Left renal cortex interstitium (tissue), 4 donors: ENCODE results near the gene RPN2. TPM values are rescaled to one million over a fixed set of nuclear protein-coding genes. Genes with fewer than 3 reads are reported as not detected.
A peak's percentile ranks its signal among the peaks of the same experiment; 100 is the strongest.

ENCODE experiments used
- DNase-seq, 4 donors: peaks; one replicate each; pipeline ENCODE4 v3.0.0-alpha.2; 2013; ENCODE audit warnings: low read depth in 4 of 4, low spot score in 2 of 4, missing footprints in 1 of 4
- polyA plus RNA-seq, 4 donors: library from polyadenylated mRNA; unstranded; fragments of 120-200 nt; gene quantifications; one replicate each; pipeline ENCODE4 v1.2.1, GENCODE V29; 2013; ENCODE audit not compliant: insufficient read length in 4 of 4

RPN2 gene
- polyA plus RNA-seq, 4 donors = 272 to 316 (median 290) TPM

DNA sequence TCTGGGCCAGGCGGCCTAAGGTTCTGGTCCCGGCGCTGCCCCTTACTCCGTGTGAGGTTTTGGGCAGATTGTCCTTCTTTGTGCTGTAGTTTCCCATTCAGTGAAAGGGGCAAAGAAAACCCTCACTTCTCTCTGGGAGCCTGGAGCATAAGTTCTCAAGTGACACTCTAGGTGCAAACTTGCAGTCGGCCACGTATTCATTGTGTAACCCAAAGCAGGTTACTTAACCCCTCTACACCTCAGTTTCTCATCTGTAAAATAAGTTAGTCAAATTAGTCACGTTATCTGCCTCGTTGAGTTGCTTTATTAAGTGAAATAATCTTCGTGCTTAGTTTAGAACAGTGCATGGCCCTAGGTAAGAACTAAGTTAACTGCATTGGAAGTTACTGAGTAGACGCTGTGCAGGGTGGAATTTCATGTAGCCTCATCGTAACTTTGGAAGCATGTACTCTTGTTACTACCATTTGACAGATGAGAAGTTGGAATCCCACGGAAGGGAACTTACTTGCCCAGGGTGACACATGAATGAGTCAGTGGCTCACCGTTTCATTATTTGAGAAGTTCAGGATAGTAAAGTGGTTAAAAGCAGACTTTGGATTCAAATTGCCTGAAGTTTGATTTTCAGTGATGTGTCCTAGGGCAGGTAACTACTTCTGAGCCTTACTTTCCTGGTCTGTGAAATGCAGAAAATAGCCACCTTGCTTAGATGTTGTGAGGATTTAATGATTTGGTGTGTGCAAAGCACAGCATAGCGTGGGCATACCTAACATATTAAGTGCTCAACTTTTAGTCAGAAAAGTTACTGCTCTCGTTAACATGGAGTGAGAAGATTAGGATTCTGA, 774 bp downstream of the RPN2 start:
- no peak for DNase-seq

DNA sequence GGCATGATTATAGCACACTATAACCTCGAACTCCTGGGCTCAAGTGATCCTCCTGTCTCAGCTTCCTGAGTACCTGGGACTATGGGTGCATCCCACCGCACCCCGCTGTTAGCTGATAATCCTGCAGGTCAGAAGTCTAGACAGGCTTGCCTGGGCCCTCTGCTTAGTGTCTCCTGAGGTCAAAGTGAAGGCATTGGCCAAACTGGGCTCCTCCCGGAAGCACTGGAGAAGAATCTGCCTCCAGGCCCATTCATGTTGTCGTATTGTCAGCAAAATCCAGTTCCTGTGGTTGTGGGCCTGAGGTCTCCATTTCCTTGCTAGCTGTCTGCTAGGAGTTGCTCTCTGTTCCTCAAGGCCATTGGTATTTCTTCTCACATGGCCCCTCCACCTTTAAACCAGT, 6.6 kb downstream of the RPN2 start:
- no peak for DNase-seq

DNA sequence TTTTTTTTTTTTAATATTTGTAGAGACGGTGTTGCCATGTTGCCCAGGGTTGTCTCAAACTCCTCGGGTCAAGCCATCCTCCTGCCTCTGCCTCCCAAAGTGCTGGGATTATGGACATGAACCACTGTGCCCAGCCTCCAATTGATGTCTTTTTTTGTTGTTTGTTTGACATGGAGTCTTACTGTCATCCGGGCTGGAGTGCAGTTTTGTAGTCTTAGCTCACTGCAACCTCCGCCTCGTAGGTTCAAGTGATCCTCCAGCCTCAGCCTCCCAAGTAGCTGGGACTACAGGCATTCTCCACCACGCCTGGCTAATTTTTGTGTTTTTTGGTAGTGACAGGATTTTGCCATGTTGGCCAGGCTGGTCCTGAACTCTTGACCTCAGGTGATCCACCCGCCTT, 9.7 kb downstream of the RPN2 start:
- DNase-seq = no peak

DNA sequence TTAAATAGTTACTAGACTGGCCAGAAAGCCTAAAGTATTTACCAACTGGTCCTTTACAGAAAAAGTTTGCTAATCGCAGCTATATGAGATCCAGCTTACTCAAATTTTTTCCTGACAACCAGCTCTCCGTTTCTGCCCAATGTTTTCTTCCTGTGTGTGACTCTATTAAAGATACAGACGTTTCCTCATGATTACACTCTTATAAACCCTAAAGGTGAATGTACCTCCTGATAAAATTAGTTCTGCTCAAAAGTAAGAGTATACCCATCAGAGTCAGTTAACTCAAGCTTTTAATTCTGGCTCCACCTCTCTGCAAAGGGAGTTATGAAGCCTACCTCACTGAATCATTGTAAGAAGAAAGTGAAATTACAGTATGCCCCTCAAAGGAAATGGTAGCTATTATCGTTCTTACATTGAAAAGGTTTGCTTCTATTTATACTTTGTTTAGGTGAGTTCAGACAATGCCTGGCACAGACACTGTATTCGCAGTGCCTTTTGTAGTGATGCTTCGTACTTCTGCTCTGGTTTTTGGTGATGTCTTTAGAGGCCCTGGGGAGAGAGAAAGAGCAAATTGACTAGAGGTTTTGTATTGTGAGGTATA, 10.4 kb downstream of the RPN2 start:
- no peak for DNase-seq

DNA sequence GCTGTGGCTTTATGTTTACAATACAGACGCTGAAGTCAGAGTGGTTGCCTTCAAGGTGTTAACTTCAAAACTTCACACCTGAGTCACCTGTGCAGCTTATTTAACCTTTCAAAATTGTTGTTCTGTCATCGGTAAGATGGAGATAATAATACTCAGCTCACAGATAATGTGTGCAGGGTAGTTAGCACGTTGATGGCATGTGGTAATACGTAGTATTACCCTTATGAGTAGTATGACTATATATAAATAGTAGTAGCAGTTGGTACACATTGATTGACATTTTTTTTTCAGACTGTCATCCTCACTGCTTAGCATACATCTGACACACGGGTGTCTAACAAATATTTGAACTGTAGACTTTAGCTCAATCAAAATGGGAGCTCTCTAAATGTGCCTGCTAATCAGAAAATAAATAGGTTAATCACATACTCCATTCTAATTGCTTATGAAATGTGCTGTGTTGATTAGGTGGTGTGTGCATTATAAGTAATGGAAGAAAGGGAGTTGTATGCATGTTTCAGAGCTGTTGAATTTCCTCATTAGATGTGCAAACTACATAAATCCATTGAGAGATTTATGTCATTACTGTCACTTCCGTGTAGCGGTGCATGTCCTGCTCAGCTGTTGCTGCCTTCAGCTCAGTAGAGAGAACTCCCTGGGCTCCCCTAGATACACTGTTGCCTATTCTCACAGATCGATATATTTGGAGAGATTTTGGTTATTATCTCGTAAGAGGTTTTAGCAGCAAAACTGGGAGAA, 11.4 kb downstream of the RPN2 start:
- DNase-seq = no peak

DNA sequence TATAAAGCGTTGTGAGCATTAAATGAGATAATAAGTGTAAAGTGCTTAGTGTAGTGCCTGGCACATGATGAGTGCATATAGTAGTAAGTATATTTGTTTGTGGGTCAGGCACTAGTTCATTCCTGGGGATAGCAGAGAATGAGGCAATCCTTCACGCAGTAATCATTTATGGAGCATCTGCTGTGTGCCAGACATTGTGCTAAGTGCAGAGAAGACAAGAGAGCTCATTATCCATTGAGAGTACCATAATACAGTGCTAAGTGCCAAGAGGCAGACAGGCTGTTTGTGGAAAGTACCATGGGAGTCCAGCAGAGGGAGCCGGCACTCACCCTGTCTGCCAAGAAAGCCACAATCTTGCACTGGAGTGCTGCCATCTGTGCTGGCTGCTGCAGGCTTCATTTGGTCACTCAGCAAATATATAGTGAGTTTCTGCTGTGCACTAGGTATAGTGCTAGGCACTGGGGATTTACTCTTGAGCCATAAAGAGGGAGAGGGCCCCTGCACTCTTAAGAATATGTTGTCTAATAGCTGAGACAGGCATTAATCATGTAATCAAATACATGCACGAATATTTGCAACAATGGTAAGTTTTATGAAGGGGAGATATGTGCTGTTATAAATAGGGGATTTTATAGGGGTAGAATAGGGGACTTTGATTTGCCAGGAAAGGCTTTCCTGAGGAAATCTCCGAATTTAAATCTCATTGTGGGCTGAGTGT, 13.2 kb downstream of the RPN2 start:
- DNase-seq = peak in 2 of 4 donors; percentile 54 to 67

DNA sequence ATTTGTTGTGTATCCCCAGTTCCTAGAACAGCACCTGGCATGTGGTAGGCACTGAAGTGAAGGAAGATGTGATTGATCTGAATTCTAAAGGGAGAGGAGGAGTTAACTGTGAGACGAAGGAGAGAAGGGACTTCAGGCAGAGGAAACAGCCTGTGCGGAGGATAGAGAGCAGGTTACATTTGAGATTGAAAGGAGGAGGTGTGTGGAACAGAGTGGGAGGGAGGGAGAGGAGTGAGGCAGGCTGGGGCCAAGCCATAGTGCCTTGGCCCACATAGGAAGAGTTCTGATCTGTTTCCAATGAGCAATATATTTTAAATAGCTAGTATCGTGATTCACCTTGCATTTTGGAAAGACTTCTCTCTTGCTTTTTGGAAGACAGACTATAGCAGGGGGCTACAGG, 14.1 kb downstream of the RPN2 start:
- DNase-seq = no peak

DNA sequence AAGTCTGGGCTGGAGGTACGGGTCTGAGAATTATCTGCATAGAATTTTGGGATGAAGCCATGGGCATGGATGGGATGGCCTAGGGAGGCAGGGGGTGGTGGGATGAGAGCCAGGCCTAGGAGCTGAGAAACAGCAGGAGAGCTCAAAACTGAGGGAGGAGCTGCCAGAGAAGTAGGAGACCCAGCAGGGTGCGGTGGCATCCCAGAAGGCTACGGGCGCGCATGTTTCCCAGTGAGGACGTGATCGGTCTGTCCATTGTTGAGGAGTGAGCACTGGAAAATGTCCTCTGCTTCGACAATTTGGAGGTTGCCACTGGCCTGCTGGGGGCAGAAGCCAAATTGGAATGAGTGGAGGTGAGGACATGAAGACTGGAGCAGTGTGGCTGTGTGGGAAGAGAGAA, 14.7 kb downstream of the RPN2 start:
- no peak for DNase-seq

DNA sequence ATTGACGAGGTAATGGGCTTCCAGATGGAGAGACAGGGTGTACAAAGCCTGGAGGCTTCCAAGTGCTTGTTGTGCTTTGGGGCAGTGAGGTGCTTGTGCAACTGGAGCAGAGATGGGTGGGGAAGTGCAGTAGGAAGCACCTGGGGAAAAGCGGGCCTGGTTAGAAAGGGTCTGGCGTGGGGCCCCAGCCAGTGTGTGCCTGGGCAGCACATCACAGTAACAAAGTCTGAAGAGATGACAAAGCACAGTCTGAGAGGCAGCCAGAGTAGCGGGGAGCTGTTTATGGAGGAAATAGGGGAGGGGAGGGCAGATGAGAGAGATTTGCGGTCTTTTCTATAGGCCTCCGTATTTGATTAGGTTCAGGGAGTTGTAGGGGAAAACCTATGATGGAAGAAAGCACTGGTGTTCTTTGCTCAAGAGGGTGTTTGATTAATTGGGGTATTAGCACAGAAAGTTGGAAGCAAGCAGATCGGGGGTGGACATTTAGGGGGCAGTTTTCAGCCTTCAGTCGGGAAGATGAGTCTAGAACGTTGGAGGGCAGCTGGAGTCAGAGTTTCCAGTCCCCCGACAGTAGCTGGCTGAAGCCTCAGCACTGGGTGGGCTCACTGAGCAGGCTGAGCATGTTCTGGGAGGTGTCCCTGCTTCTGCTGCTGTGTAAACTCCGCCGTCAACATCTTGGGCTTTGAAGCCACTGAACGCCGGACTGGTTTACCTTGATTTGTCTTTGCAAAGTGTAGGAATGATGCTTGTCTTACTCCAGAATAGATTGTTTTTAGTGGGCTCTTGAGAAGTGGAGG, 15.7 kb downstream of the RPN2 start:
- DNase-seq = no peak

DNA sequence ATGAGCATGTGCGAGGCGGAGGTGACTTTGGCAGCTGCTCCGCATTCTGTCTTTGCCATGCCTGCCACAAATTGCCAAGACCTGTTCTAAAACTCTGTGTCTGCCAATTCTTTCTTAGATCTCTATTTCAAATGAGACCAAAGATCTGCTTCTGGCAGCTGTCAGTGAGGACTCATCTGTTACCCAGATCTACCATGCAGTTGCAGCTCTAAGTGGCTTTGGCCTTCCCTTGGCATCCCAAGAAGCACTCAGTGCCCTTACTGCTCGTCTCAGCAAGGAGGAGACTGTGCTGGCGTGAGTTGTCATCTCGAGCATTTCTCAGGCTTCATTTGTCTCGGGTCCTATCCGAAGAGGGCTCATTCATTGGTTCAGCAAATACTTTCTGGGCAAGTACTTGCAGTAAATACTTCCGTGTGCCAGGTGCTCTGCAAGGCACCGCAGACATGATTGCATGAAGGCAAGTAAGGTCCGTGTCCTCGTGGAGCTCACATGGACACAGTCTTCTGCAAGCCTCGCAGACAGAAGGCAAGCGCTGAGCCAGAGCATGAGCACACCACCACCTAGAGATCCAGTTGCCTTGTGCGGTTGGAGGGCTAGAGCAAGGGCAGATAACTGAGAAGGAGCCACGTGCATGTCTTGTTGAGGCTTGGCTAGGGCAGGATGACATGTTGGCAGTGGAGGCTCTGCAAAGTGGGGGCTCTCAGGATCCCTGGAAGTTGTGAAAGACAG, 20.0 kb downstream of the RPN2 start:
- DNase-seq = no peak

DNA sequence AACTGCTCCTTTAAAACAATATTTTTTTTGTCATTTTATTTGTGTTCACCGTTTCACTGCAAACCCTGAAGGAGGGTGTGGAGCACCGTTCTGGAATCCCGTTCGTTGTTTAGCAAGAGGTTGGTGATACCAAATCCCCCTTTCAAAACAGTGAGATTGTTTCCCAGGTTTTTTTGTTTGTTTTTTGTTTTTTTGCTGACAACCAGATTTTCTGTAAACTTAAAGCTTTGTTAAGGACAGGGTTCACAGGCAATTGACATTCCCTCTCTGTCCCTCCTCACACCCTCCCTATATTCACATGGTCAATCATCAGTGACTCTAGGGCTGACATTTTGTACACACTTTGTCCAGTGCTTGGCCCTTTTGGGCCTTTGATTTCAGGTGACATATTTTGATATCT, 21.2 kb downstream of the RPN2 start:
- no peak for DNase-seq

DNA sequence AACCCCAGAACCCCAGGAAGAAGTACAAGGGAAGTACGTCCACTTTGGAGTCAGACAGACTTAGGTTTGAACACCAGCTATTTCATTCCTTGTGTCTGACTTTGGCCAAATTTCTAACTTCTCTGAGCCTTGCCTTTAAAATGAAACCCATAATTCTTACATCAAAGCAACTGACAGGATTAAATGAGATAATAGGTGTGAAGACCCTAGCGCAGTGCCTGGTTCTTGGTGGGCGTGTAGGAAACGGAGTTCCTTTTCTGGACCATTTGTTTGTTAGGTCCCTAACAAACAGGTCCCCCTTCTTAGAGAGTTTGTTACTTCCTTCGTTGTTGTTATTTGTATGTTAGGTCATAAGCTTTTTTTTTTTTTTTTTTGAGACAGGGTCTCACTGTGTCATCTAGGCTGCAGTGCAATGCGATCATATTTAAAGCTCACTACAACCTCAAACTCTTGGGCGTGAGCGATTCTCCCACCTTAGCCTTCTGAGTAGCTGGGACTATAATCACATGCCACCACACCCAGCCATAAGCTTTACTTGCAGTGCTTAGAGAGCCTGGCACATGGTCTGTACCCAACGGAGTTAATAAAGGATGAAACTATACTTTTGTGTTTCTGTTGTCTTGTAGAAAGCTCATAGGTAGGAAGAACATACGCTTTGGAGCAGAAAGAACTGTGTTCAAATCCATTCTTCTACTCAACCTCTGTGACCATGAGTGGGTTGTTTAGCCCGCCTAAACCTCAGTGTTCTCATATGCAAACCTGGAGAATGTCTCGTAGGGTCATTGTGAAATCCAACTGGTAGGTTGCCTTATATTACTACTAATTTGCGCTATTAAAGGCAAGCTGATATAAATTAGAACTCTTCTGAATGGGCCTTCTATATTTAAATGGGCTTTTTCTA, 22.0 kb downstream of the RPN2 start:
- no peak for DNase-seq

DNA sequence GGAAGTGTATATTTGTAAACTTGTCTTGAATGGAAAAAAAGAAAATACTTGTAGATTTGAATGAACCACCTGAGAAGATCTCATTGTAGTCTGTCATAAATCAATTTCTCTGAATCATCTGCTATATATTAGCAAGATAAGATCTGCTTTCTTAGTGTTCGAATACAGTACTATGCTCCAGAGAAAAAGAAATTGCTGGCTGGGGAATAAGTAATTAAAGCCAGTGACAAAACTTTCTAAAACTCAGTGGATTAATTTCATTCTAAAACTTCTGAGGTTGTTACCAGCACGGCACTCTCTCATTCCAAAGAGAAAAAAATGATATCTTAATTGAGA, 22.7 kb downstream of the RPN2 start:
- no peak for DNase-seq

DNA sequence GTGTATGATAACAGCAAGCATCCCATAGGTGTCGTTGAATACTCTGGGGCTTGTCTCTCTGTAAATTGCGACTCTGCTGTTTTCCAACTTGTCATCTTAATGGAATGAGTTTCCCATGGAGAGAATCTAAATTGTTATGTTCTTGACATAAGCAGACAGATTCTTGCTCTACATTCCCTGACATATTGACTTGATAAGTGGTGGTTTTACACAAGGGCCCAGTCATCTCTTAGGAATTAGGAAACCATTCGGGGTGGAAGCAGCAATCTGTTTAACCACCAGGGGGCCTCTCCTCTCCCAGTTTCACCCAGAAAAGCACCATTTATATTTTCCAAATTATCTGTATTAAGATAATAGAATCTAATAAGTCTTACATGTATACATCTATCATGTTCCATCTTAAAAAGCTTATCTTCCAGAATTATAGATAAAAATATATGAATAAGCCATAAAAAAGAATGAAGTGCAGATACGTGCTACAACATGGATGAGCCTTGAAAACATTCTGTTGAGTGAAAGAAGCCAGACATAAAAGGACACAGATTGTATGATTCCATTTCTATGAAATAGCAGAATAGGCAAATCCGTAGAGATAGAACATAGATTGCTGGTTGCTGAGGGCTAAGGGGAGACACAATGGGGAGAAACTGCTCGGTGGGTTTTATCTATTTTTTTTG, 23.3 kb downstream of the RPN2 start:
- no peak for DNase-seq

DNA sequence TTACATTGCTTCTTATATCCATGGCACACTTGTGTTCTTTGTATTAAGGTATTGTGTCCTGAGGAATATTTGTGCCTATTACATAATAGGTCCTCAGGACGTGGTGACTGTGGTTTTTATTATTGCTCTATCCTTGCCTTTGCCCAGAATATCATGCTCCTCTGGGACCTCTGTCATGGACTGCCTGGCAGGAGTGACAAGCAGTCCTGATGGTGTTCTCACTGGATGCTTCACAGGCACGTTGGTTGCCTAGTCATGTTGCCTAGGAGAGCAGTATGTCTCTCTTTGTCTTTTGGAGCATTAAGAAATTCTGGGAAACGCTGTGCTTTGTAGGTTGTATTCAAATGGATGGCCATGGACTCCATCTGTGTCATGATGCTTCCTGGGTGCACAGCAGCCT, 24.9 kb downstream of the RPN2 start:
- DNase-seq = no peak

DNA sequence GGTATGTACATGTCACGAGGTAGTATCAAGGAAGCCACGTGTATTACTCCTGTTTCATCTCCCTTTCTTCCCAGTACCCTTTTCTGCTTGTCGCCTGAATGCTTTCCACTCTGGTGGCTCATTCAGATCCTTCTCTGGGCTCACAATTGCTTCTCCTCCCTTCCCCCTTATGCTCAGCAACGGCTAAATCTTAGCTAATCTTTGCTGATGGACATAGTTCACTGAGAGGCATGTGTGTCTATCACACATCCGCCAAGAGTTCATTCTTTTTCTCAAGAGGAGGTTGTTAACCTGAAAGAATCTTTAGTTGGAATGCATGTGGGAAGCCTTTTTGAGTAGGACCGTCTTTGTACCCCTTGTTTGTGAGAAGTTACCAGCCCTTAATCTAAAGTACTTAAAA, 26.0 kb downstream of the RPN2 start:
- DNase-seq = no peak

DNA sequence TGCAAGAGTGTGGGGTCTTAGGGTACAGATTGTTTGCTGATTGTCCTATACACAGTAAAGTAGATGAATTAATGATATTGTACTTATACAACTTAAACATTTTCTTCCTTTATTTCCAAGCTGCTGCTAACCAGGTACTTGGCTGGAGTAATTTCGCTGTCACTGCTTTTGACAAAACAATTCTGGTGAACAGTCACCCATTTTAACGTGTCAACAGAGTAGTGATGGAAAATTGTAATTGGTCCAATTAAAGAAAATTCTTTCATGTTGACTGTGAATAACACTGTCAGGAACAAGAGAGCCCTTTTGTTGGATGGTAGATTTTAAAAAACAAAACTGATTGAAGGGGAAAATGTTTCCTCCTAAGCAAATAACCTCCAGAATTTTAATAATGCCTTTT, 26.7 kb downstream of the RPN2 start:
- DNase-seq = no peak

DNA sequence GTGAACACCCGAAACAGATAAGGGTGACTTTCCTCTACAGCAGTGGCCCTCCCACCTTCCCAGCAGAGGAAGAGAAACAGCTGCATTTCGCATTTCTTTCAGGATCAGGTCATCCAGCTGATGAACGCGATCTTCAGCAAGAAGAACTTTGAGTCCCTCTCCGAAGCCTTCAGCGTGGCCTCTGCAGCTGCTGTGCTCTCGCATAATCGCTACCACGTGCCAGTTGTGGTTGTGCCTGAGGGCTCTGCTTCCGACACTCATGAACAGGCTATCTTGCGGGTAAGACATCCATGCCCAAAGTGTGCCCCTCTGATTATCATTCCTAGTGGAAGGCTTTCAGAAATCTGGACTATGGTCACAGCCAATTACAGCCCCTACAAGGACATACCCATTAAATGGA, 28.0 kb downstream of the RPN2 start:
- DNase-seq = no peak
